Bronchial epithelial cell (primary cell): ENCODE measurements around the gene KRT35. TPM values are rescaled to one million over a fixed set of nuclear protein-coding genes. Genes with fewer than 3 reads are reported as not detected.

ENCODE experiments used
- DNase-seq: peaks from one replicate; pipeline ENCODE4 v3.0.0-alpha.2; 2010; ENCODE audit warnings: low read depth
- FAIRE-seq: peaks from 2 replicates; lab custom pipeline; 2011; peaks lifted over from hg19 to GRCh38; lab: Jason Lieb, UNC
- H3K27me3 ChIP-seq: 2 replicates; pipeline ENCODE4 v1.5.1; 2011; ENCODE audit warnings: low read length; ENCODE audit not compliant: control insufficient read depth, insufficient read depth
- H3K36me3 ChIP-seq: 2 replicates; pipeline ENCODE4 v1.5.1; 2011; ENCODE audit warnings: low read length; ENCODE audit not compliant: control insufficient read depth, insufficient read depth
- H3K4me3 ChIP-seq: 2 replicates; pipeline ENCODE4 v1.5.1; 2011; ENCODE audit warnings: mild to moderate bottlenecking, low read depth, low read length, control low read depth
- CTCF ChIP-seq: IDR thresholded peaks from 2 replicates; pipeline ENCODE4 v1.5.1; 2011; ENCODE audit warnings: mild to moderate bottlenecking, moderate library complexity, low read length, control low read depth, inconsistent platforms; ENCODE audit not compliant: insufficient read depth, severe bottlenecking
- total RNA-seq: library from RNA; depleted of rRNA; stranded (reverse); fragments of >200 nt; gene quantifications from 2 replicates; pipeline ENCODE4 v1.2.1, GENCODE V29; 2014

KRT35 gene
- total RNA-seq, 1 donor from 2014 or later: not detected

DNA sequence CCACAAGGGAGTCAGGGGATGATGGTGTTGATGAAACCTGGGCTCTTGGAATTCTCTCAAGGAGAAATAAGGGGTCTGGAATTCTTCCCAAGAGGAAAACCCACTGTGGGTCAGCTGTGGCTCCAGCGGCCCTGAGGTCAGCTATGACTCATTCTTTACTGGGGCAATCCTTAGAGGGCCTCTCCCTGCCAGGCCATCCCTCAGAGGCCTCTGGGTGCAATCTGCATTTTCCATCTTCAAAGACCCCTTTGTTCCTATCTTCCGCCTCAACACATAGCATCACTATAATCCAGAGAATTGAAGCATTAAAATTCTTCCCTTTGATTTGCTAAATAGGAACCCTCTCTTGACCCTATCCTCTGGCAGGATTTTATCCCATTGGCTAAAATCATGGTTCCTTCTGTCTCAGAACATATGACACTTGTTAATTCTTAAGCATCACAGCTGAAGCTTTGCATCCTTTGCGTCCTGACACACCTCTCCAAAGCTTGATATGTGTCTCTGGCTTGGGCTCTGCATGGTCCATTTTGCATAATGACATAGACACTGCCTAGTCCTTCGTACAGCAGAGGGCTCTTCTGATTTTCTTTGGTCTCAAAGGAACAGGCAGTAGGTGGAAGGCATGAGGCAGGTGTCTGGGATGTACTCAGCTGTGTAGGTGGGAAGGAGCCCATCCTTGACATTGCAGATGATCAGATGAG is 52.2 kb downstream of the KRT35 start:
- no peaks in the 10 kb centered on the region for H3K36me3 ChIP-seq
- H3K27me3 ChIP-seq: no peaks in the 10 kb centered on the region
- no peak overlapping the region for H3K4me3 ChIP-seq
- no peak for DNase-seq
- TF ChIP-seq CTCF: no peak
- FAIRE-seq: no peak

Other genes starting within 250 kb of the KRT35 start
- gene KRTAP9-3, start 248.7 kb downstream of the KRT35 start, total RNA-seq: not detected in 2 replicates
- gene KRTAP9-8, start 243.2 kb downstream of the KRT35 start, total RNA-seq: not detected in 2 replicates
- not detected in 2 replicates for gene KRTAP9-4, start 231.5 kb downstream of the KRT35 start, total RNA-seq
- gene KRTAP9-9, start 225.8 kb downstream of the KRT35 start, total RNA-seq: not detected in 2 replicates
- not detected in 2 replicates for gene KRTAP9-6, start 215.8 kb downstream of the KRT35 start, total RNA-seq
- gene KRTAP9-7, start 205.5 kb downstream of the KRT35 start, total RNA-seq: not detected in 2 replicates
- not detected in 2 replicates for gene KRTAP29-1, start 178.3 kb downstream of the KRT35 start, total RNA-seq
- not detected in 2 replicates for gene KRTAP16-1, start 171.8 kb downstream of the KRT35 start, total RNA-seq
- not detected in 2 replicates for gene KRTAP17-1, start 165.4 kb downstream of the KRT35 start, total RNA-seq
- 0.13 TPM in 1 of 2 replicates, not detected in the other for gene KRT33A, start 130.3 kb downstream of the KRT35 start, total RNA-seq
- 0.79 and 1.7 TPM in 2 replicates for gene KRT33B, start 111.3 kb downstream of the KRT35 start, total RNA-seq
- gene KRT34, start 98.8 kb downstream of the KRT35 start, total RNA-seq: 0.26 and 0.53 TPM in 2 replicates
- gene KRT31, start 83.5 kb downstream of the KRT35 start, total RNA-seq: 0.26 TPM in 1 of 2 replicates, not detected in the other
- not detected in 2 replicates for gene KRT37, start 56.6 kb downstream of the KRT35 start, total RNA-seq
- gene KRT38, start 40.2 kb downstream of the KRT35 start, total RNA-seq: not detected in 2 replicates
- gene KRT32, start 13.8 kb downstream of the KRT35 start, total RNA-seq: 0.13 TPM in 1 of 2 replicates, not detected in the other
- gene KRT36, start 8.8 kb upstream of the KRT35 start, total RNA-seq: under 0.01 TPM in 1 of 2 replicates, not detected in the other
- gene KRT13, start 24.5 kb upstream of the KRT35 start, total RNA-seq: 112 and 242 TPM in 2 replicates
- gene KRT15, start 37.7 kb upstream of the KRT35 start, total RNA-seq: 67.9 and 71.8 TPM in 2 replicates
- 3,104 and 4,112 TPM in 2 replicates for gene KRT19, start 47.2 kb upstream of the KRT35 start, total RNA-seq
- gene KRT9, start 90.9 kb upstream of the KRT35 start, total RNA-seq: 0.26 and 0.51 TPM in 2 replicates
- 463 and 1,445 TPM in 2 replicates for gene KRT14, start 105.7 kb upstream of the KRT35 start, total RNA-seq
- 1,390 and 10,131 TPM in 2 replicates for gene KRT16, start 131.6 kb upstream of the KRT35 start, total RNA-seq
- 25,286 and 30,463 TPM in 2 replicates for gene KRT17, start 143.4 kb upstream of the KRT35 start, total RNA-seq
- 191 and 204 TPM in 2 replicates for gene EIF1, start 207.7 kb upstream of the KRT35 start, total RNA-seq
- 0.90 TPM in 1 of 2 replicates, not detected in the other for gene GAST, start 231.2 kb upstream of the KRT35 start, total RNA-seq